ENCODE data around the gene ARID5B. TPM values are rescaled to one million over a fixed set of nuclear protein-coding genes. Genes with fewer than 3 reads are reported as not detected.

Gene ARID5B
- total and polyA plus RNA-seq, 2 of the 4 experiments (the other 2 are of a cell fraction): 41.0 to 125 TPM

GRCh38 chr10:61983255-61983654 lies 81.8 kb downstream of the ARID5B start:
- peaks cover 15% of the 10 kb centered on the region for H3K36me3 ChIP-seq (ENCODE audit: control insufficient read depth, insufficient read depth, low read length)
- H4K8ac ChIP-seq (ENCODE audit: low read depth in 2 of 2, low read length in 2 of 2): no peak overlapping the region
- no peak overlapping the region for H4K5ac ChIP-seq (ENCODE audit: low read depth, low read length)
- no peak overlapping the region for H3K4me2 ChIP-seq (ENCODE audit: low read depth, low read length)
- no peak overlapping the region for H3K14ac ChIP-seq (replicated peaks; ENCODE audit: low read depth, low read length)
- peaks cover 10% of the 10 kb centered on the region for H3K4me1 ChIP-seq (ENCODE audit: control insufficient read depth, insufficient read depth, low read length)
- dilution Hi-C loops (cut with HindIII; ENCODE audit: low sequenced_read_pairs, unreplicated experiment) (no loop called here), in situ Hi-C loops (cut with MboI; ENCODE audit: low sequenced_read_pairs) (no loop called here), intact Hi-C loops (cut with micrococcal nuclease) (no loop called here)
- 83% methylated on average over 1 of the region's 4 CpGs; no CpG with 5 or more reads in 1 of the 2 experiments for WGBS, 2 experiments (ENCODE audit: extremely low coverage in 2 of 2, insufficient read length in 1 of 2)
- H2BK5ac ChIP-seq (ENCODE audit: low read depth, low read length, poor library complexity, severe bottlenecking): no peak overlapping the region
- TF ChIP-seq RFX5 (IDR thresholded peaks at IDR 0.05; ENCODE audit: low read depth, low read length) (no peak), NFE2L2 (IDR thresholded peaks at IDR 0.05; ENCODE audit: low read depth, low read length) (no peak), POLR2A (IDR thresholded peaks at IDR 0.05; ENCODE audit: low read depth, low read length) (no peak), BHLHE40 (IDR thresholded peaks at IDR 0.05; ENCODE audit: low read depth, low read length) (no peak), SMC3 (IDR thresholded peaks at IDR 0.05; ENCODE audit: low read depth, low read length) (no peak)
- BruUV-seq (replicated peaks): no TSS peak
- CTCF ChIA-PET: no interaction called here
- no peaks in the 10 kb centered on the region for H3K9me3 ChIP-seq (ENCODE audit: control insufficient read depth, insufficient read depth, low read length)
- POLR2A ChIA-PET (ENCODE audit: unreplicated experiment): no interaction called here
- no peak overlapping the region for H3K27ac ChIP-seq (ENCODE audit: insufficient read depth, low read length)
- no peak for DNase-seq
- H2BK20ac ChIP-seq (ENCODE audit: low read depth, low read length): no peak overlapping the region
- no peak for ATAC-seq (ENCODE audit: low read depth)
- H3K23ac ChIP-seq (ENCODE audit: low read depth, low read length): no peak overlapping the region
- no peak overlapping the region for H3K4ac ChIP-seq (ENCODE audit: low read depth, low read length)
- H4K20me1 ChIP-seq (ENCODE audit: insufficient read depth, low read length): peaks cover 56% of the 10 kb centered on the region; the same call in 1 of the 2 replicates
- no peak overlapping the region for H3K56ac ChIP-seq (ENCODE audit: extremely low read depth, insufficient read depth, low read length)
- H3K79me1 ChIP-seq (ENCODE audit: low read depth in 1 of 2, low read length in 2 of 2): peaks cover 83 to 89% of the 10 kb centered on the region in 2 experiments
- H3K18ac ChIP-seq (ENCODE audit: low read depth, low read length): no peak overlapping the region
- no peak overlapping the region for H4K91ac ChIP-seq (ENCODE audit: insufficient read depth, low read depth, low read length)
- H3K4me3 ChIP-seq (ENCODE audit: insufficient read depth, low read depth, low read length): no peak overlapping the region
- no peak overlapping the region for H2BK15ac ChIP-seq (ENCODE audit: low read depth, low read length)
- H3K9me1 ChIP-seq (ENCODE audit: insufficient read depth, low read length): peaks cover 22% of the 10 kb centered on the region
- no peak overlapping the region for H2AK5ac ChIP-seq (ENCODE audit: low read depth, low read length)
- H2AFZ ChIP-seq (replicated peaks; ENCODE audit: low read length, poor library complexity): no peak overlapping the region
- H3K27me3 ChIP-seq (ENCODE audit: control insufficient read depth, insufficient read depth, low read length): no peaks in the 10 kb centered on the region
- no peak overlapping the region for H2AK9ac ChIP-seq (replicated peaks; ENCODE audit: low read depth, low read length, poor library complexity)
- H2BK120ac ChIP-seq (ENCODE audit: low read depth, low read length): no peak overlapping the region
- no peak overlapping the region for H3K9ac ChIP-seq (ENCODE audit: low read depth, low read length)
